SIG-M5 treated with dmso at 0.1 percent for 504 hours (cell line): ENCODE measurements around the gene STXBP2.
A peak's percentile ranks its signal among the peaks of the same experiment; 100 is the strongest.

Source experiments
- DNase-seq: peaks from one replicate; lab custom pipeline; 2025; ENCODE audit not compliant: unreplicated experiment; lab: John Stamatoyannopoulos, UW

The STXBP2 gene

GRCh38 chr19:7636691-7637373 is at the start of gene STXBP2:
STXBP2 (plus strand) TSS chr19:7637110; CDS start chr19:7637150, 40 bp downstream.
- DNase-seq = peak; percentile 65

GRCh38 chr19:7589822-7590221 is 47.1 kb upstream of the STXBP2 start:
- no peak for DNase-seq

- DNase-seq = no peak
Measured at GRCh38 chr19:7590256-7590655, 46.7 kb upstream of the STXBP2 start.

- peak; percentile 25 for DNase-seq
Measured at GRCh38 chr19:7595466-7596133, 41.3 kb upstream of the STXBP2 start, which contains the start of gene CAMSAP3. CAMSAP3 (plus strand) TSS chr19:7595863; CDS start chr19:7596003, 140 bp downstream.

GRCh38 chr19:7596211-7596937 is 40.5 kb upstream of the STXBP2 start:
- no peak for DNase-seq

GRCh38 chr19:7597689-7598088 is 39.2 kb upstream of the STXBP2 start:
- no peak for DNase-seq

GRCh38 chr19:7598180-7598579 is 38.7 kb upstream of the STXBP2 start:
- DNase-seq = no peak

- DNase-seq = no peak
Measured at GRCh38 chr19:7600721-7601120, 36.2 kb upstream of the STXBP2 start.

GRCh38 chr19:7602240-7602934 is 34.5 kb upstream of the STXBP2 start:
- DNase-seq = no peak

GRCh38 chr19:7602935-7603497 is 33.9 kb upstream of the STXBP2 start:
- DNase-seq = no peak

GRCh38 chr19:7603919-7604318 is 33.0 kb upstream of the STXBP2 start:
- DNase-seq = no peak

- peak; percentile 57 for DNase-seq
Measured at GRCh38 chr19:7605490-7606222, 31.3 kb upstream of the STXBP2 start.

GRCh38 chr19:7606289-7606688 is 30.6 kb upstream of the STXBP2 start:
- no peak for DNase-seq

- no peak for DNase-seq
Measured at GRCh38 chr19:7607212-7607873, 29.6 kb upstream of the STXBP2 start.

GRCh38 chr19:7607874-7608560 is 28.9 kb upstream of the STXBP2 start:
- DNase-seq = no peak

- no peak for DNase-seq
Measured at GRCh38 chr19:7610491-7611240, 26.2 kb upstream of the STXBP2 start.

GRCh38 chr19:7611541-7612279 is 25.2 kb upstream of the STXBP2 start:
- DNase-seq = no peak
